ENCODE data around the gene ANO4. TPM values are rescaled to one million over a fixed set of nuclear protein-coding genes. Genes with fewer than 3 reads are reported as not detected.

Gene ANO4
- total and polyA plus RNA-seq, 2 of the 8 experiments (the other 6 are each of a cell fraction or from before 2014, with no cell fraction given), result 1.1 to 3.4 TPM

DNA sequence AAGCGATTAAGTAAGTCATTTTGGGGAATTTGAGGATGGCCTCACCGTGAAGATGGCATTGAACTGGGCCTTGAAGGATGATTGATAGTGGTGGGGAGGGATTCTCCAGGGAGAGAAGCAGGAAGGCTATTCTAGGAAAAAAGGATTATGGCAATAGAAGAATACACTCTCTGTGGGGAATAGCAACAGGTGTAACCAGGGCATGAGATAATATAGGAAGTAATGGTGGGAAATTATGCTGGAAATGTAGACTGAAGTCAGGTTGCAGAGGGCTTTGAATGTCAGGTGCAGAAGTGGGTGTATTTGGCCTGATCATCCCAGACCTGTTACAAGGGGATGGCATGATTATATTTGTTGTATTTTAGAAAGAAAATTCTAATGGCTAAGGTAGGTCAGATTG is 4.6 kb upstream of the ANO4 start:
- H2AK5ac ChIP-seq (ENCODE audit: low read depth, low read length), result no peak overlapping the region
- no peak overlapping the region for H3K56ac ChIP-seq (replicated peaks; ENCODE audit: insufficient read length, low read depth, low read length)
- H4K5ac ChIP-seq (ENCODE audit: insufficient read length, low read depth, low read length), result no peak overlapping the region
- no peaks in the 10 kb centered on the region for H3K9me3 ChIP-seq (ENCODE audit: insufficient read depth in 2 of 2, low read depth in 1 of 2, low read length in 1 of 2)
- no peak overlapping the region for H2BK20ac ChIP-seq (ENCODE audit: low read length)
- H3K14ac ChIP-seq (ENCODE audit: insufficient read length), result no peak overlapping the region
- no peak overlapping the region for H4K8ac ChIP-seq (ENCODE audit: extremely low read depth, insufficient read depth, low read length)
- H2BK120ac ChIP-seq (replicated peaks; ENCODE audit: low read depth, low read length), result no peak overlapping the region
- no peak overlapping the region for H3K4ac ChIP-seq (replicated peaks; ENCODE audit: insufficient read length, low read depth, low read length)
- no peak overlapping the region for H2AFZ ChIP-seq (ENCODE audit: low read length)
- H3K4me3 ChIP-seq (ENCODE audit: extremely low read depth in 1 of 4, insufficient read depth in 2 of 4, low read depth in 3 of 4, low read length in 4 of 4), result no peak overlapping the region
- no peak overlapping the region for H3K23ac ChIP-seq (ENCODE audit: insufficient read length)
- no peak overlapping the region for H3K4me2 ChIP-seq (ENCODE audit: insufficient read depth in 1 of 2, low read depth in 2 of 2, low read length in 2 of 2)
- no peaks in the 10 kb centered on the region for H4K20me1 ChIP-seq (replicated peaks in 1 of 2; ENCODE audit: control insufficient read depth in 1 of 2, insufficient read depth in 2 of 2, low read length in 2 of 2)
- H3K27ac ChIP-seq (ENCODE audit: low read depth, low read length), result no peak overlapping the region
- DNase-seq (ENCODE audit: low read depth in 1 of 2, low spot score in 2 of 2) (no peak), FAIRE-seq (no peak)
- CTCF ChIA-PET (ENCODE audit: partially characterized antibody), result interaction anchor here (1.0 kb wide), 1 partner anchor 37 kb away, joined by 3 read pairs; no protein-coding TSS in a partner anchor
- H3K79me1 ChIP-seq (ENCODE audit: low read depth, low read length), result no peaks in the 10 kb centered on the region
- H2BK5ac ChIP-seq (ENCODE audit: low read depth, low read length), result no peak overlapping the region
- H3K18ac ChIP-seq (ENCODE audit: extremely low read depth, low read length), result no peak overlapping the region
- no peaks in the 10 kb centered on the region for H3K36me3 ChIP-seq (ENCODE audit: control insufficient read depth in 2 of 4, insufficient read depth in 4 of 4, low read length in 3 of 4)
- POLR2A ChIA-PET (ENCODE audit: partially characterized antibody), result no interaction called here
- 95% methylated on average over 2 of the region's 2 CpGs; no CpG with 5 or more reads in 1 of the 2 experiments for WGBS, 2 experiments (ENCODE audit: extremely low coverage in 1 of 2, insufficient coverage in 1 of 2, insufficient read length in 1 of 2, insufficient replicate concordance in 2 of 2, low coverage in 1 of 2, low lambda C conversion rate in 2 of 2, missing lambda C conversion rate in 1 of 2)
- H3K79me2 ChIP-seq (ENCODE audit: control insufficient read depth in 1 of 2, insufficient read depth in 2 of 2, low read length in 2 of 2), result no peaks in the 10 kb centered on the region
- no peak overlapping the region for H2BK12ac ChIP-seq (ENCODE audit: low read depth, low read length)
- no peak overlapping the region for H3K9ac ChIP-seq (replicated peaks in 1 of 4; ENCODE audit: extremely low read depth in 1 of 4, low read depth in 3 of 4, low read length in 3 of 4)
- peaks cover 0 to 8% (median 5%) of the 10 kb centered on the region in 4 experiments; a peak in 6 of 7 replicates for H3K4me1 ChIP-seq (replicated peaks in 1 of 4; ENCODE audit: control insufficient read depth in 3 of 4, insufficient read depth in 4 of 4, low read length in 3 of 4)
- no peak overlapping the region for H2BK15ac ChIP-seq (ENCODE audit: low read length)
- H4K91ac ChIP-seq (replicated peaks; ENCODE audit: insufficient read length, low read length), result no peak overlapping the region
- H3K23me2 ChIP-seq (ENCODE audit: low read depth, low read length), result no peaks in the 10 kb centered on the region
- H3K27me3 ChIP-seq (replicated peaks in 1 of 4; ENCODE audit: control insufficient read depth in 3 of 4, extremely low read depth in 1 of 4, insufficient read depth in 3 of 4, low read length in 3 of 4), result peaks cover 0 to 2% (median under 1%) of the 10 kb centered on the region in 4 experiments; a peak in 2 of 7 replicates
- no peak for TF ChIP-seq CEBPB (IDR thresholded peaks at IDR 0.05; ENCODE audit: low read depth, low read length)
- no peak for TF ChIP-seq CHD1 (IDR thresholded peaks at IDR 0.05; ENCODE audit: low read depth, low read length)
- TF ChIP-seq ASH2L (IDR thresholded peaks at IDR 0.05; ENCODE audit: low read length), result no peak
- no peak for TF ChIP-seq SRF (IDR thresholded peaks at IDR 0.05; ENCODE audit: low read depth, low read length)
- no peak for TF ChIP-seq KDM5A (IDR thresholded peaks at IDR 0.05; ENCODE audit: low read length)
- no peak for TF ChIP-seq FOSL1 (IDR thresholded peaks at IDR 0.05; ENCODE audit: insufficient read depth, low read depth, low read length)
- TF ChIP-seq POU5F1 (IDR thresholded peaks at IDR 0.05; ENCODE audit: low read depth, low read length), result no peak
- no peak for TF ChIP-seq PHF8 (conservative IDR thresholded peaks at IDR 0.05; ENCODE audit: low read depth, low read length)
- TF ChIP-seq, protein P1, sequence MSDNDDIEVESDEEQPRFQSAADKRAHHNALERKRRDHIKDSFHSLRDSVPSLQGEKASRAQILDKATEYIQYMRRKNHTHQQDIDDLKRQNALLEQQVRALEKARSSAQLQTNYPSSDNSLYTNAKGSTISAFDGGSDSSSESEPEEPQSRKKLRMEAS (IDR thresholded peaks at IDR 0.05), result no peak
- TF ChIP-seq JUND (IDR thresholded peaks at IDR 0.05; ENCODE audit: low read length), result no peak
- TF ChIP-seq EP300 (IDR thresholded peaks at IDR 0.05; ENCODE audit: borderline replicate concordance in 1 of 2, low read depth in 2 of 2, low read length in 2 of 2), result no peak
- TF ChIP-seq EZH2 (IDR thresholded peaks at IDR 0.05; ENCODE audit: low read depth, low read length, severe bottlenecking), result no peak
- TF ChIP-seq, protein P2, sequence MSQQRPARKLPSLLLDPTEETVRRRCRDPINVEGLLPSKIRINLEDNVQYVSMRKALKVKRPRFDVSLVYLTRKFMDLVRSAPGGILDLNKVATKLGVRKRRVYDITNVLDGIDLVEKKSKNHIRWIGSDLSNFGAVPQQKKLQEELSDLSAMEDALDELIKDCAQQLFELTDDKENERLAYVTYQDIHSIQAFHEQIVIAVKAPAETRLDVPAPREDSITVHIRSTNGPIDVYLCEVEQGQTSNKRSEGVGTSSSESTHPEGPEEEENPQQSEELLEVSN (IDR thresholded peaks at IDR 0.05), result no peak
- no peak for TF ChIP-seq KDM1A (IDR thresholded peaks at IDR 0.05; ENCODE audit: borderline replicate concordance, low read length)
